HepG2 (cell line): ENCODE data around the gene MAN2A2. TPM values are rescaled to one million over a fixed set of nuclear protein-coding genes. Genes with fewer than 3 reads are reported as not detected.

Experiments
- ATAC-seq: fragments of 200-7000 bp; cut with Tn5 transposase; 3 replicates; pipeline ENCODE4 v1.9.1; 2020; ENCODE audit warnings: mild to moderate bottlenecking, moderate library complexity
- BruUV-seq: library from RNA; stranded (reverse); fragments of 400-500 nt; replicated peaks from 2 replicates; lab custom pipeline; 2021; lab: Mats Ljungman, UMichigan
- CTCF ChIA-PET: fragments of 300-600 bp; formaldehyde crosslinking; extraction: SDS; loops from one replicate; lab custom pipeline; 2021; ENCODE audit warnings: low total read pairs, inconsistent platforms, low intra/inter-chr PET ratio; lab: Yijun Ruan, JAX
- POLR2A ChIA-PET: fragments of 350-600 bp; sonication (Branson Sonifier 250); formaldehyde crosslinking; loops from one replicate; lab custom pipeline; 2020; ENCODE audit warnings: antibody characterized with exemption, inconsistent platforms; lab: Yijun Ruan, JAX
- DNase-seq: peaks from one replicate; pipeline ENCODE4 v3.0.0-alpha.2; 2015; ENCODE audit warnings: low spot score
- FAIRE-seq: peaks from 3 replicates; lab custom pipeline; 2011; peaks lifted over from hg19 to GRCh38; lab: Jason Lieb, UNC
- H2AFZ ChIP-seq: one replicate; pipeline ENCODE4 v1.6.1; 2011; ENCODE audit warnings: low read length, inconsistent platforms
- H3K27ac ChIP-seq: fragments of 300-600 bp; 3 replicates; pipeline ENCODE4 v1.8.0; 2011; ENCODE audit warnings: mixed run types, mild to moderate bottlenecking, mixed read lengths, low read length, inconsistent platforms; ENCODE audit not compliant: insufficient read depth; ENCODE audit errors: extremely low read length
- H3K27me3 ChIP-seq, 2 experiments: fragments of 200-600 bp in 1 of 2; 2 replicates in 1 of 2; 3 replicates in 1 of 2; pipeline versions ENCODE4 v1.6.0 to v1.8.0; 2011; ENCODE audit warnings: low read length in 2 of 2, mild to moderate bottlenecking in 2 of 2, moderate library complexity in 2 of 2, inconsistent platforms in 1 of 2; ENCODE audit not compliant: insufficient read depth in 2 of 2, control insufficient read depth in 1 of 2
- H3K36me3 ChIP-seq, 2 experiments: fragments of 200-600 bp in 1 of 2; replicated peaks in 1 of 2; 2 replicates in 1 of 2; 3 replicates in 1 of 2; pipeline versions ENCODE4 v1.5.1 to v1.8.0; 2011; ENCODE audit warnings: low read length in 2 of 2, inconsistent platforms in 1 of 2; ENCODE audit not compliant: insufficient read depth in 2 of 2, control insufficient read depth in 1 of 2
- H3K4me1 ChIP-seq: 2 replicates; pipeline ENCODE4 v1.5.1; 2012; ENCODE audit warnings: low read length, inconsistent platforms; ENCODE audit not compliant: insufficient read depth
- H3K4me2 ChIP-seq: 2 replicates; pipeline ENCODE4 v1.6.0; 2011; ENCODE audit warnings: low read depth, low read length, inconsistent platforms
- H3K4me3 ChIP-seq, 3 experiments: fragments of 200-600 bp in 1 of 3; sonication (generic), shearing (Covaris generic) in 1 of 3; replicated peaks in 1 of 3; 2 replicates each; pipeline ENCODE4 v1.5.1; 2011 to 2016; ENCODE audit warnings: low read length in 3 of 3, inconsistent platforms in 2 of 3, low read depth in 2 of 3, mild to moderate bottlenecking in 2 of 3, control low read depth in 1 of 3, mixed read lengths in 1 of 3; ENCODE audit not compliant: insufficient read depth in 1 of 3
- H3K79me2 ChIP-seq: one replicate; pipeline ENCODE4 v1.6.1; 2011; ENCODE audit warnings: low read length, inconsistent platforms; ENCODE audit not compliant: insufficient read depth
- H3K9ac ChIP-seq: 2 replicates; pipeline ENCODE4 v1.6.0; 2011; ENCODE audit warnings: mild to moderate bottlenecking, low read depth, low read length, inconsistent platforms; ENCODE audit not compliant: insufficient read depth
- H3K9me3 ChIP-seq: 2 replicates; pipeline ENCODE4 v1.5.1; 2012; ENCODE audit warnings: mild to moderate bottlenecking, low read length
- H4K20me1 ChIP-seq: 2 replicates; pipeline ENCODE4 v1.6.0; 2011; ENCODE audit warnings: inconsistent platforms, mild to moderate bottlenecking, low read length, moderate library complexity; ENCODE audit not compliant: insufficient read depth
- ADNP ChIP-seq: sonication (generic); formaldehyde crosslinking; IDR thresholded peaks from 2 replicates; pipeline ENCODE4 v1.4.0; 2020; ENCODE audit warnings: missing genetic modification reagents
- GRHL1 ChIP-seq: sonication (generic); formaldehyde crosslinking; conservative IDR thresholded peaks from 2 replicates; pipeline ENCODE4 v1.8.0; 2022; ENCODE audit warnings: missing genetic modification reagents
- MED8 ChIP-seq: sonication (generic); formaldehyde crosslinking; IDR thresholded peaks from 2 replicates; pipeline ENCODE4 v1.8.1; 2023; ENCODE audit warnings: mild to moderate bottlenecking, missing genetic modification reagents; ENCODE audit not compliant: insufficient replicate concordance
- MXI1 ChIP-seq: IDR thresholded peaks from 3 replicates; pipeline ENCODE4 v1.6.1; 2012; ENCODE audit warnings: low read depth, low read length, inconsistent platforms, borderline replicate concordance
- PCBP1 ChIP-seq: fragments of 200-400 bp; formaldehyde crosslinking; IDR thresholded peaks from 2 replicates; pipeline ENCODE4 v1.6.1; 2017; ENCODE audit warnings: mild to moderate bottlenecking, low read depth, low read length, borderline replicate concordance
- RFX5 ChIP-seq: IDR thresholded peaks from 2 replicates; pipeline ENCODE4 v1.6.1; 2011; ENCODE audit warnings: low read depth, low read length, improper control_type of control experiment
- SIN3B ChIP-seq: fragments of 150-350 bp; IDR thresholded peaks from 2 replicates; pipeline ENCODE4 v1.6.1; 2014; ENCODE audit warnings: low read length
- ZFY ChIP-seq: sonication (generic); formaldehyde crosslinking; IDR thresholded peaks from 2 replicates; pipeline ENCODE4 v1.4.0; 2020; ENCODE audit warnings: missing genetic modification reagents
- ZNF17 ChIP-seq: sonication (generic); formaldehyde crosslinking; IDR thresholded peaks from 2 replicates; pipeline ENCODE4 v1.5.0; 2020; ENCODE audit warnings: mild to moderate bottlenecking, missing genetic modification reagents
- ZNF709 ChIP-seq: sonication (generic); formaldehyde crosslinking; IDR thresholded peaks from 2 replicates; pipeline ENCODE4 v1.5.0; 2020; ENCODE audit warnings: mild to moderate bottlenecking, missing genetic modification reagents
- ZNF746 ChIP-seq: sonication (generic); formaldehyde crosslinking; IDR thresholded peaks from 2 replicates; pipeline ENCODE4 v1.8.0; 2022; ENCODE audit warnings: mild to moderate bottlenecking, missing genetic modification reagents
- ZNF841 ChIP-seq: sonication (generic); formaldehyde crosslinking; IDR thresholded peaks from 2 replicates; pipeline ENCODE4 v1.8.1; 2023; ENCODE audit warnings: missing genetic modification reagents, borderline replicate concordance
- WGBS: methylation state at CpG from one replicate; pipeline ENCODE4 v1.1.6; 2017; ENCODE audit warnings: low lambda C conversion rate; 5-methylcytosine and 5-hydroxymethylcytosine counted together
- in situ Hi-C: cut with HindIII; loops from 2 replicates; pipeline ENCODE4 v1.10.0; 2017; ENCODE audit warnings: low pct_unique_long_range_greater_than_20kb; ENCODE audit not compliant: extremely low pct_ligation_motif_present
- intact Hi-C: fragments of 100-400 bp; cut with micrococcal nuclease; formaldehyde crosslinking; loops from one replicate; pipeline ENCODE4 v1.10.0; 2022; ENCODE audit not compliant: unreplicated experiment
- polyA plus RNA-seq, 8 experiments: library from polyadenylated mRNA; depleted of rRNA in 3 of 8; stranded (reverse) in 7 of 8; unstranded in 1 of 8; fragments of >200 nt; fragmentation: Illumina TruSeq in 4 of 8; extraction: Trizol in 4 of 8; gene quantifications; 2 replicates each; pipeline versions ENCODE4 v1.2.1 to v1.2.3, GENCODE V29; 2011 to 2016; ENCODE audit warnings: low read depth in 4 of 8, missing spikeins in 1 of 8, mixed read lengths in 1 of 8; ENCODE audit not compliant: insufficient read depth in 1 of 8
- total RNA-seq, 5 experiments: library from RNA; depleted of rRNA; stranded (reverse); fragments of >200 nt; fragmentation: Illumina TruSeq; extraction: Trizol; gene quantifications; 2 replicates each; pipeline ENCODE4 v1.2.3, GENCODE V29; 2016; ENCODE audit warnings: low read depth in 1 of 5
- TF ChIP-seq, protein P1 (sequence below): sonication (generic); formaldehyde crosslinking; IDR thresholded peaks from 2 replicates; pipeline ENCODE4 v1.4.0; 2020; ENCODE audit warnings: mild to moderate bottlenecking, missing genetic modification reagents
- TF ChIP-seq, protein P2 (sequence below): sonication (generic); formaldehyde crosslinking; IDR thresholded peaks from 2 replicates; pipeline ENCODE4 v1.4.0; 2020; ENCODE audit warnings: missing genetic modification reagents
- TF ChIP-seq, protein P3 (sequence below): IDR thresholded peaks from 2 replicates; pipeline ENCODE4 v1.6.1; 2016; ENCODE audit warnings: mild to moderate bottlenecking, missing biosample characterization, missing genetic modification reagents
- TF ChIP-seq, protein P4 (sequence below): sonication (generic); formaldehyde crosslinking; IDR thresholded peaks from 2 replicates; pipeline ENCODE4 v1.4.0; 2020; ENCODE audit warnings: missing genetic modification reagents

The MAN2A2 gene
- total and polyA plus RNA-seq, 2 of the 13 experiments (the other 11 are each of a cell fraction or from before 2014, with no cell fraction given): 17.5 to 51.5 TPM

DNA sequence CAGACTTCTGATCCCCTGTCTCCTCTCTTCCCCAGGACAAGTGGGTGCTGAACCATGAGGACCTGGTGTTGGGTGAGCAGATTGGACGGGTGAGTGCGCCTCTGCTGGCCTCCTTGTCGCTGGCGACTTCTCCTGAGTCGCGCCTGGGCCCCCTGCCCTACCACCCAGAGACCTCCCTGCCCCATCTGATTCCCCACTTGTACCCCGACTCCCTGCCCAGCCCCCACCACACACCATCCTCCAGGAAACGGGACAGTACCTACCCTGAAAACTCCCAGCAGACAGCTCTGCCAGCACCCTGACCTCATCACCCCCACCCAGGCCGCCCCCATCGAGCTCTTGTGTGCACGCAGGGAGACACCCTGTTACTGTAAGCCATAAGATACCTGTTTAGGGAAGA is 11.1 kb upstream of the MAN2A2 start:
- Histone ChIP-seq H3K27ac (no peak overlapping the region), H4K20me1 (no peaks in the 10 kb centered on the region), H3K9ac (no peak overlapping the region), H3K4me2 (no peak overlapping the region), H3K4me3 (no peak overlapping the region), H3K9me3 (no peaks in the 10 kb centered on the region), H3K79me2 (no peaks in the 10 kb centered on the region), H3K4me1 (no peaks in the 10 kb centered on the region), H2AFZ (no peak overlapping the region), H3K36me3 (no peaks in the 10 kb centered on the region), H3K27me3 (peaks cover 0 to 7% of the 10 kb centered on the region in 2 experiments; a peak in 2 of 5 replicates)
- POLR2A ChIA-PET: interaction anchor here (1.6 kb wide), 1 partner anchor 40 kb away, joined by 7 read pairs; the partner anchor contains the start of gene HDDC3
- 79% methylated on average over 11 of the region's 11 CpGs for WGBS
- DNase-seq (no peak), FAIRE-seq (no peak), ATAC-seq (no peak)
- CTCF ChIA-PET: no interaction called here
- in situ Hi-C loops: no loop called here
- intact Hi-C loops: no loop called here
- no TSS peak for BruUV-seq
- TF ChIP-seq, protein P1, sequence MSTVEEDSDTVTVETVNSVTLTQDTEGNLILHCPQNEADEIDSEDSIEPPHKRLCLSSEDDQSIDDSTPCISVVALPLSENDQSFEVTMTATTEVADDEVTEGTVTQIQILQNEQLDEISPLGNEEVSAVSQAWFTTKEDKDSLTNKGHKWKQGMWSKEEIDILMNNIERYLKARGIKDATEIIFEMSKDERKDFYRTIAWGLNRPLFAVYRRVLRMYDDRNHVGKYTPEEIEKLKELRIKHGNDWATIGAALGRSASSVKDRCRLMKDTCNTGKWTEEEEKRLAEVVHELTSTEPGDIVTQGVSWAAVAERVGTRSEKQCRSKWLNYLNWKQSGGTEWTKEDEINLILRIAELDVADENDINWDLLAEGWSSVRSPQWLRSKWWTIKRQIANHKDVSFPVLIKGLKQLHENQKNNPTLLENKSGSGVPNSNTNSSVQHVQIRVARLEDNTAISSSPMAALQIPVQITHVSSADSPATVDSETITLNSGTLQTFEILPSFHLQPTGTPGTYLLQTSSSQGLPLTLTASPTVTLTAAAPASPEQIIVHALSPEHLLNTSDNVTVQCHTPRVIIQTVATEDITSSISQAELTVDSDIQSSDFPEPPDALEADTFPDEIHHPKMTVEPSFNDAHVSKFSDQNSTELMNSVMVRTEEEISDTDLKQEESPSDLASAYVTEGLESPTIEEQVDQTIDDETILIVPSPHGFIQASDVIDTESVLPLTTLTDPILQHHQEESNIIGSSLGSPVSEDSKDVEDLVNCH: no peak
- TF ChIP-seq ZNF709 (CRISPR knock-in tag) (no peak), PCBP1 (no peak), MXI1 (no peak), ZFY (CRISPR knock-in tag) (no peak), ZNF746 (CRISPR knock-in tag) (no peak), MED8 (no peak), ZNF17 (no peak), GRHL1 (CRISPR knock-in tag) (no peak), ADNP (CRISPR knock-in tag) (no peak), SIN3B (no peak), RFX5 (no peak), ZNF841 (CRISPR knock-in tag) (no peak)
- TF ChIP-seq, protein P2, sequence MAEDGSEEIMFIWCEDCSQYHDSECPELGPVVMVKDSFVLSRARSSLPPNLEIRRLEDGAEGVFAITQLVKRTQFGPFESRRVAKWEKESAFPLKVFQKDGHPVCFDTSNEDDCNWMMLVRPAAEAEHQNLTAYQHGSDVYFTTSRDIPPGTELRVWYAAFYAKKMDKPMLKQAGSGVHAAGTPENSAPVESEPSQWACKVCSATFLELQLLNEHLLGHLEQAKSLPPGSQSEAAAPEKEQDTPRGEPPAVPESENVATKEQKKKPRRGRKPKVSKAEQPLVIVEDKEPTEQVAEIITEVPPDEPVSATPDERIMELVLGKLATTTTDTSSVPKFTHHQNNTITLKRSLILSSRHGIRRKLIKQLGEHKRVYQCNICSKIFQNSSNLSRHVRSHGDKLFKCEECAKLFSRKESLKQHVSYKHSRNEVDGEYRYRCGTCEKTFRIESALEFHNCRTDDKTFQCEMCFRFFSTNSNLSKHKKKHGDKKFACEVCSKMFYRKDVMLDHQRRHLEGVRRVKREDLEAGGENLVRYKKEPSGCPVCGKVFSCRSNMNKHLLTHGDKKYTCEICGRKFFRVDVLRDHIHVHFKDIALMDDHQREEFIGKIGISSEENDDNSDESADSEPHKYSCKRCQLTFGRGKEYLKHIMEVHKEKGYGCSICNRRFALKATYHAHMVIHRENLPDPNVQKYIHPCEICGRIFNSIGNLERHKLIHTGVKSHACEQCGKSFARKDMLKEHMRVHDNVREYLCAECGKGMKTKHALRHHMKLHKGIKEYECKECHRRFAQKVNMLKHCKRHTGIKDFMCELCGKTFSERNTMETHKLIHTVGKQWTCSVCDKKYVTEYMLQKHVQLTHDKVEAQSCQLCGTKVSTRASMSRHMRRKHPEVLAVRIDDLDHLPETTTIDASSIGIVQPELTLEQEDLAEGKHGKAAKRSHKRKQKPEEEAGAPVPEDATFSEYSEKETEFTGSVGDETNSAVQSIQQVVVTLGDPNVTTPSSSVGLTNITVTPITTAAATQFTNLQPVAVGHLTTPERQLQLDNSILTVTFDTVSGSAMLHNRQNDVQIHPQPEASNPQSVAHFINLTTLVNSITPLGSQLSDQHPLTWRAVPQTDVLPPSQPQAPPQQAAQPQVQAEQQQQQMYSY (CRISPR knock-in tag): no peak
- TF ChIP-seq, protein P3, sequence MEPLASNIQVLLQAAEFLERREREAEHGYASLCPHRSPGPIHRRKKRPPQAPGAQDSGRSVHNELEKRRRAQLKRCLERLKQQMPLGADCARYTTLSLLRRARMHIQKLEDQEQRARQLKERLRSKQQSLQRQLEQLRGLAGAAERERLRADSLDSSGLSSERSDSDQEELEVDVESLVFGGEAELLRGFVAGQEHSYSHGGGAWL: no peak
- TF ChIP-seq, protein P4, sequence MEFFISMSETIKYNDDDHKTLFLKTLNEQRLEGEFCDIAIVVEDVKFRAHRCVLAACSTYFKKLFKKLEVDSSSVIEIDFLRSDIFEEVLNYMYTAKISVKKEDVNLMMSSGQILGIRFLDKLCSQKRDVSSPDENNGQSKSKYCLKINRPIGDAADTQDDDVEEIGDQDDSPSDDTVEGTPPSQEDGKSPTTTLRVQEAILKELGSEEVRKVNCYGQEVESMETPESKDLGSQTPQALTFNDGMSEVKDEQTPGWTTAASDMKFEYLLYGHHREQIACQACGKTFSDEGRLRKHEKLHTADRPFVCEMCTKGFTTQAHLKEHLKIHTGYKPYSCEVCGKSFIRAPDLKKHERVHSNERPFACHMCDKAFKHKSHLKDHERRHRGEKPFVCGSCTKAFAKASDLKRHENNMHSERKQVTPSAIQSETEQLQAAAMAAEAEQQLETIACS: no peak
